ENCODE results near the gene PDE8B.

The PDE8B gene

GRCh38 chr5:77210091-77210963, at the start of gene PDE8B:
TSS of gene PDE8B (plus strand) at chr5:77210680. CDS start at chr5:77210926, 246 bp downstream.
- DNase-seq (ENCODE audit: low read depth) = no peak

GRCh38 chr5:77163453-77163852, 47.0 kb upstream of the PDE8B start:
- no peak for DNase-seq (ENCODE audit: low read depth)

DNA sequence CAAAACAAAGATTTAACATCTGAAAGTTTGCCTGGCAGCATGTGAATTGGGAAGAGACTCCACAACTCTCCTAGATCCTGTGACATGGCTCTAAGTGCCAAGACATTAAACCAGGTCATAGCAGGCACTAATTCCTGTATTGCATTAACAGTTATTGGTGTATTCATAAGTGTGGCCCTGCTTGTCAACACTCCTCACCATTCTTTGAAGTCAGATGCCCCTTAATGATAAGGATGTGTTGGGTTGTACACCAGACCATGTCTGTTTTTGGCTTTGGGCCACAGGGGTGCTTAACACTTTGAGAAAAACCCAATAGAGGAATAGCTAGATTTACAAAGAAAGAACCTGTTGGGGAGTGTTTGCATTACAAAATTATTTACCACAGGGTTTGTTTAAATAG, 43.4 kb upstream of the PDE8B start:
- no peak for DNase-seq (ENCODE audit: low read depth)

GRCh38 chr5:77167695-77168121, 42.8 kb upstream of the PDE8B start:
- DNase-seq (ENCODE audit: low read depth) = peak; percentile 90

- DNase-seq (ENCODE audit: low read depth) = peak; percentile 48
These were observed 42.2 kb upstream of the PDE8B start for GRCh38 chr5:77168161-77168878.

- DNase-seq (ENCODE audit: low read depth) = peak; percentile 6
These were observed 41.6 kb upstream of the PDE8B start for GRCh38 chr5:77168879-77169244.

DNA sequence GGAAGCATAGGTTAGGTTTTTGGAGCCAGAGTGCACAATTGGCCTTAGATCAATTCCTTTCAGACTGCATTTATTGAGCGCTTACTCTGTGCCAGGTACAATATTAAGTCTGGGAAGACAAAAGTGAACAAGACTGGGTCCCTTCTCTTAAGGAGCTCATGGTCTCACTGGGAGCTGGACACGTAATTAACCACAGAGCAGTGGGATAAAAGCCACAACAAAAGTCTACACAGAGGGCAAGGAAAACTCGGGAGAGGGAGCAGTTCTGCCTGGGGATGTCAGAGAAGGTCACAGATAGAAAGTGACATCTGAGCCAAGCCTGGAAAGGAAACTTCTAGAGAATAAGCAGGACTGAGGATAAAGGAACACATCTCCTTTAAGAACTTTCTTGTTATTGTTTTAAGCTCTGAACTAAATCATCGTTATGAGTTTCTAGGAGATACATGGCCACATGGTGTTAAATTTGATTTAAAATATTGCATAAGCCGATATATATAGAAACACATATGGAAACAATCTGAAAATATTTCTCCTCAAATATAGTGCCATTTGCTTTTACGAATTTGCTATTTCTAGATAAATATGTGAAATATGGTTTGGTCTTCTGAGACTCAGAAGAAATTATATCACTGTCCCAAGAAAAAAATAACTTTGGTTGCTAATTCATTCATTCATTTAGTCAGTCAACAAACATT, 40.1 kb upstream of the PDE8B start:
- DNase-seq (ENCODE audit: low read depth) = no peak

DNA sequence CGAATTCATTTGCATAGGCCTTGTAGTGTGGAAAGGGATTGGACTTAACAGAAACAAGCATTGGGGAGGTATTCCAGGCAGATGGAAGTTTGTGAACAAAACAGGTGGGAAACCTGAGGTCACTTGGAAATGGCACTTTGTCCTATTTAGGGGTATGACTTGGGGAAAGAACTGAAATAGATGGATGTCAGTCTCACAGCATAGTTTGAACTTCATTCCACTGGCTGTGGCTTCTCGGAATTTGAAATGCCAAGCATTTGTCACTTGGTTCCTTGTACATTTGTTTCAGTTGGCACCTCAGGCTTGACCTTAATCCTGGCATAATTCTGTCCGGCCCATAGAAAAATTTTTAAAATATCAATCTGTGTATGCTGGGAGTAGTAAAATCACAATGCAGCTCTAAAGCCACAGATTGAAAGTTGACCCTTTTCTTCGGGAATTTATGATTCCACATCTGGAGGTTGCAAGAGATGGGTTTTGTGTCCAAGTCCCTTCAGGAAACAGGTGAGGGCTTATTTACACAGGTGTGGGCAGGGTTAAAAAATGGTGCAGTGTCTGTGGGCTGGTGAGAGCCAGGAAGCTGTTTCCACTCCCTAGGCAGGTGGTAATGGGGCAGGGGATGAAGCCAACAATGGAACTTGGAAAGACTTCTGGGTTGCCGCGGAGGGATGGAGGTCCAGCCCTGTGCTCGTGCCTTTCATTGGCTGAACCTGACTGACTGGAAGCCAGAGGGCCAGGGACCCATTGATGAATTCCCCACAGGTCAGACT, 39.2 kb upstream of the PDE8B start:
- DNase-seq (ENCODE audit: low read depth) = no peak

GRCh38 chr5:77172713-77173328, 37.7 kb upstream of the PDE8B start:
- DNase-seq (ENCODE audit: low read depth) = peak; percentile 3

DNA sequence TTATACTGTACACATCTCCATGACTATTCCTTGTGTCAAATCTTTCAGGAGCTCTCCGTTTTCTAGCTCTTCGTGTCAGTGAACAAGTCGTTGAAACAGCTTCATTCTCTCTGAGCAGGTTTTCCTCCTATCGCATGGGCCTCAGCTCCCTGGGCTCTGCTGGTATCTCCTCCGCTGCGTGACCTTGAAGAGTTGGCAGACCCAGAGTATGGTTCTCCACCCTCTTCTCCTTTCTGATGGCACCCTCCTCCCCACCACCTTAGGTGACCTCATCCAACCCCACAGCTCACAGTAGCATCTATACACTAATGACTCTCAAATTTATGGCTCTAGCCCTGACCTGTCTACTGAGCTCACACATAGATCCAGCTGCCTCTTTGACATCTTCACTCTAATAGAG, 36.0 kb upstream of the PDE8B start:
- no peak for DNase-seq (ENCODE audit: low read depth)

DNA sequence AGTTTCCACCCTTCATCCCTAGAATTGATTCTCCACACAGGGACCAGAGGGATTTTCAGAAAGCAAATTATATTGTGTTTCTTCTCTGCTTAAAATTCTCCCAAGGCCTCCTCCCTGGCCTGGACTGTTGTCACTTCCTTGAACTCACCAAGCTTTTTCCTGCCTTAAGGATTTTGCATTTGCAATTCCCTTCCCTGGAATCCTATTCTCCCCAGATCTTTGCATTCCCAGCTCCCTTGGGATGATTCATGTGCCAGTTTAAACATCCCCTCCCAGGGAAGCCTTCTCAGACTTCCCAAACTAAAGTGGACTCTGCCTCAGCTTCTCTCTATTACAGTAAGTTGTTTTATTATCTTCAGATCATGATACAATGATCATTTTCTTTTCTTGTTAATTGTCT, 35.2 kb upstream of the PDE8B start:
- DNase-seq (ENCODE audit: low read depth) = no peak

DNA sequence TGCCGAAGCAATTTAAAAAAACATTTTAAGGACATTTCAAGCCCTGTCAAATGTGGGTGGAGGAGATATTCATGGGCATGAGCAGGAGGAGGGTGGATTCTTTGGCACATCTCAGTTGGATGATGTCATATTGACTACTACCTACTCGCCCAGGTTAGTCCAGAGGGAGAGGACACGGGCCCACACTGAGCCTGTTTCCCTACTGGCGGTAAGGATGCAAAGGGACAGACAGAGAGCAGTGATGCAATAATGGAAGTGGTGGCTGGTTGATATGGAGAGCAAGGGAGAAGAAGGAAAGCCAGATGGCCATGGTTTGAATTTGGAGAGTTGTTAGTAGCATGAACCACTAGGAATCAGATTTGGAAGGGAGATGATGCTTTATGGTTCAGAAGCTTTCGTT, 34.1 kb upstream of the PDE8B start:
- no peak for DNase-seq (ENCODE audit: low read depth)

GRCh38 chr5:77177576-77177975, 32.9 kb upstream of the PDE8B start:
- no peak for DNase-seq (ENCODE audit: low read depth)

DNA sequence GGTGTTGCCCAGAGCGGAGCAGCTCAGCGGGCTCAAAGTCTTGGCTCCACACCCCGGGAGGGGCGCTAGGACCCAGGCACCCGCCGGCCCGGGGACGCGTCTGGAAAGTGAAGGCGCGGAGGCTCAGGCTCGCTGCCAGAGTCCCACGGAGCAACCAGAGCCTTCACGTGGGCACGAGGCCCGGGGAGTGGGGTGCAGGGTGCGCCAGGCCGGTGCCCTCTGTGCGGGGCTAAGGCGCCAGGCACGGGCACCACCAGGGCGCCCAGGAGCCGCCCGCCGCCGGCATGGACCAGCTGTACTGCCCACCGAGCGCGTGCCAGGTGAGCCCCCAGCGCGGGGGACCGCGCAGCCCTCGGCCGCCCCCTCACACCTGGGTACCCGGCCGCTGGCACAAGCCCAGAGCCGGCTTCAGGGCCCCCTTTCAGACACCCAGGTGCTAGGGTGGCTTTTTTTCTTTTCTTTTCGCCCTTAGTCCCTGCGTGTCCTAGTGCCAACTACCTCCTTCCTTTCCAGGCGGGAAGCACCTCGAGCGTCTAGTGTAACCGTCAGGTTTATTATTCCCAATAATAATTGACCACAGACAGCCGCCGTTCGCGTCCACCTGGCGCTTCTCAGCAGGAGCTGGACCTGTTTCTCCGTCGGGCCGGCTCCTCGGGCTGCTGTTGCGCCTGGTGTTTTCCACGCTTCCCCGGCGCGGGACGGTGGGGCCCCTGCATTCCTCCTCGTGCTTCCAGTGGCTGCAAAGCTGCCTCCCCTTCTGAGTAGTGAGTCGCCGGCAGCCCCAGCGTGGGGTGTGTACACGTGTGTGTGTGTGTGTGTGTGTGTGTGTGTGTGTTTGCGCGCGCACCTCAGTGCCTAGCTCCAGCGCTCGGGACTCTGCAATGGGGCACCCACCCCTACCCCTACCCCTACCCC, 30.1 kb upstream of the PDE8B start:
- peak; percentile 6 for DNase-seq (ENCODE audit: low read depth)

DNA sequence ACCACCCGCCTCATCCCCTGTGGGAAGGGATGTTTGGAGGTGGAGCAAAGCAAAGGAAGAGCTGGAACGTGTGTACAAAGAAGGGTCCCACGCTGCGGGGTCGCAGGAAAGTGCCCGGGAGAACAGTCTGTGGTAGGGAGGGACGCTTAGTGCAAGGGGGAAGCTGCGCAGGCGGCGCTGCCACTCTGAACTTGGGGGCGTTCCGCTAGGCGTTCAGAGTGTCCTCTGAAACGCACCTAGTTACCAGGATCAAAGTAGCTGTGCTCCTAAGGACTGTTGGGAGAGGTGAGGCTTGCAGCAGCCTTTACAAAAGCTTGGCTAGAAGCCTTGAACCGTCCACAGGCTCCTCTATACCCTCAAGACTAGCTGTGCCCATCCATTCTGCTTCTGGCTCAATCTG, 29.3 kb upstream of the PDE8B start:
- DNase-seq (ENCODE audit: low read depth) = no peak

DNA sequence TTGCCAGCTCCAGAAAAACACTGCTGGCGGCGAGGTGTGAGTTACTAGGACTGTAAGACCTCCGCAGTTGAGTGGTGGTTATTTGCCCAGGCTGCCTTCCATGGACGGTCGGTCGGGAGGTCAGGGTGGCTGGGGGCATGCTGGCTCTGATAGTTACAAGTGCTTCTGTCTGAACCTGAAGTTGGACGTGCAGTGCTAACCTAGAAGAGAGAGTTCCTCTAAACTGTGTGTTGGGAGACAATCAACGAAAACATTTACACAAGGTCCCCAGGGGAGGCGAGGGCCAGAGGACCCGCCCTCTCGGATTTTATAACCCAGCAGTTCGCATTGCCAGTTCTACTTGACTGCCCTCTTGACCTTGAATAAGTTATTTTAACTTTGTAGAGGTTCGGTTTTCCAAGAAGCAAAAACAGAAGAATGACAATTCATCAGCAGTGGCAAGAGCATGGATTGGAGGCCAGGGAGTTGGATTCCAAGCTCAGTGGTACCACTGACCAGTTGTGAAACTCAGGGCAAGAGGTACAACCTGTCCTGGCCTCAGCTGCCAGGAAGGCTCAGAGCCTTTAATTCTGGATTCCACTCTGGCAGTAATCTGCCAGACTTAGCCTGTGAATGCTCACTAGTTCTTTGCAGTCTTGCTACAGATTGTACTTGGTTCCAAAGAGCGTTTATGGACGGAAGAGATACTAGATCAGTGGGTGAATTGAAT, 28.7 kb upstream of the PDE8B start:
- no peak for DNase-seq (ENCODE audit: low read depth)

GRCh38 chr5:77182367-77182766, 28.1 kb upstream of the PDE8B start:
- DNase-seq (ENCODE audit: low read depth) = no peak

DNA sequence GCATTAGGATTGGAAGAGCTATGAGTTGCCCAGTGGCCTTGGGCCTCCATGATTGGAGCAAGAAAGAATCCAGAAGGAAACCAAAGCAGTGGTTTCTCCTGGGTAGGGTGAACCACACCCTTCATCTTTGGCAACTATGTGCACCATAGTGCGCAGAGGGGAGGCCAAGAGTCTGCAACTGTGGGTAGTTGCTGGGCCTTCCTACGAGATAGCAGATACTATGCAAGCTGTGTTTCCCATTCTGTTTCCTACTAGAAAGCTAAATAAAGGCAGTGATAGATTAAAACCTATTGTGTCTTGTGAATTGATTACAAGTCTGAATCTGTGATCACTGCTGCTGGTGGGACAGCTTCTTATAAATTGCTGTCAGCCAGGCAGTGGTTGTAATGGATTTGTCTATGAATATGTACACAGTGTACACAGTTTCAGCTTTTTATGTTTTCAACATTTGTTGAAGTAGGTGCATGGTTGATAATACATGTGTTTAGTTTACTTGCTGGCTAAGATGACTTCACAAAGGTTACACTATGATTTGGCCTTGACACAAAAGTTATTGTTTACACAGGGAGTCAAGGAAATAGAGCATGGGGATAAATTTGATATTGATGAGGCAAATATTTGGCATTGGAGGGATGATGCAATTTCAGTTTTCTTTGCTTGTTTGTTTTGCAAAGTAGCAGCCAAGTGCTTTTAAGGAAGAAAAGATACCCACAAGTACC, 23.7 kb upstream of the PDE8B start:
- DNase-seq (ENCODE audit: low read depth) = no peak

DNA sequence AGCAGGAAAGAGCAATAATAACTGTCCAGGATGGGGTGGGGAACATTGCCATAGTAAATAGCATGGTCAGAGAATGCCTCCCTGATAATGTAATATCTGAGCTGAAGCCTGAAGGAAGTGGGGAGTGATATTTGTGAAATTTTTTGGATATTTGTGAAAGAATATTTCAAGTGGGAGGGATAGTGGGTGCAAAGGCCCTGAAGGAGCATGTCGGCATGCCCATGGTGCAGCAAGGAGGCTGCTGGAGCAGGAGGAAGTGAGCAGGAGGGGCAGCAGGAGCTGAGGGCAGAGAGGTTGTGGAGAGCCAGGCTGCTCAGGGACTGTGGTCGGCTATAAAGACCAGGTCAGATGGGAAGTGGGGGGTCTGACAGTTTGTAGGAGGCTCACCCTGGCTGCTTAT, 21.1 kb upstream of the PDE8B start:
- no peak for DNase-seq (ENCODE audit: low read depth)
